Small intestine (tissue), 7 donors: ENCODE data around the gene RB1. TPM values are rescaled to one million over a fixed set of nuclear protein-coding genes. Genes with fewer than 3 reads are reported as not detected.
A peak's percentile ranks its signal among the peaks of the same experiment; 100 is the strongest.

ENCODE experiments used
- DNase-seq, 2 donors: peaks; one replicate each; pipeline versions ENCODE4 v3.0.0 to v3.0.0-alpha.2; 2013
- FAIRE-seq: peaks from 2 replicates; lab custom pipeline; 2012; peaks lifted over from hg19 to GRCh38; lab: Jason Lieb, UNC
- H3K27ac ChIP-seq, 3 donors: one replicate each; pipeline ENCODE4 v1.5.1; 2013; ENCODE audit warnings: low read length in 2 of 3, mild to moderate bottlenecking in 2 of 3, control low read depth in 1 of 3, inconsistent platforms in 1 of 3, low read depth in 1 of 3, moderate library complexity in 1 of 3
- H3K27me3 ChIP-seq, 3 donors: one replicate each; pipeline ENCODE4 v1.6.1; 2013; ENCODE audit warnings: low read length in 3 of 3, inconsistent platforms in 1 of 3; ENCODE audit not compliant: control insufficient read depth in 3 of 3, insufficient read depth in 3 of 3
- H3K36me3 ChIP-seq, 3 donors: one replicate each; pipeline ENCODE4 v1.6.1; 2013; ENCODE audit warnings: low read length in 3 of 3, inconsistent platforms in 1 of 3, low read depth in 1 of 3, mild to moderate bottlenecking in 1 of 3, moderate library complexity in 1 of 3; ENCODE audit not compliant: control insufficient read depth in 3 of 3, insufficient read depth in 2 of 3
- H3K4me1 ChIP-seq, 3 donors: one replicate each; pipeline ENCODE4 v1.6.1; 2013; ENCODE audit warnings: low read length in 2 of 3, inconsistent platforms in 1 of 3, low read depth in 1 of 3, mild to moderate bottlenecking in 1 of 3, moderate library complexity in 1 of 3; ENCODE audit not compliant: control insufficient read depth in 3 of 3, insufficient read depth in 2 of 3
- H3K4me3 ChIP-seq, 3 donors: one replicate each; pipeline ENCODE4 v1.5.1; 2013; ENCODE audit warnings: low read length in 3 of 3, control low read depth in 1 of 3, inconsistent platforms in 1 of 3, low read depth in 1 of 3, mild to moderate bottlenecking in 1 of 3, moderate library complexity in 1 of 3
- H3K9me3 ChIP-seq, 2 donors: one replicate each; pipeline ENCODE4 v1.6.1; 2013; ENCODE audit warnings: low read depth in 1 of 2, low read length in 1 of 2; ENCODE audit not compliant: control insufficient read depth in 2 of 2, insufficient read depth in 1 of 2
- WGBS, 3 donors: extraction: QIAGEN DNeasy Blood & Tissue Kit; methylation state at CpG; one replicate each; pipeline ENCODE4 v1.1.7; 2013; 5-methylcytosine and 5-hydroxymethylcytosine counted together
- polyA plus RNA-seq, 4 donors: library from polyadenylated mRNA; stranded (reverse) in 3 of 4; unstranded in 1 of 4; fragments of 200-250 nt in 3 of 4; fragments of 120-200 nt in 1 of 4; gene quantifications; one replicate each; pipeline versions ENCODE4 v1.2.1 to v1.2.3, GENCODE V29; 2013
- donor health status: healthy with polysubstance abuse.
- donor health status: control.
- donor health status: control.
- donor health status: Bipolar disorder and iron deficiency.
- donor health status: healthy.

The RB1 gene
- polyA plus RNA-seq, 4 donors: 11.9 to 33.6 (median 20.2) TPM

GRCh38 chr13:48281556-48281955, 22.0 kb upstream of the RB1 start:
- Histone ChIP-seq H3K9me3 (no peaks in the 10 kb centered on the region), H3K4me1 (no peaks in the 10 kb centered on the region), H3K36me3 (no peaks in the 10 kb centered on the region), H3K27me3 (no peaks in the 10 kb centered on the region), H3K4me3 (no peak overlapping the region), H3K27ac (no peak overlapping the region)
- FAIRE-seq (no peak), DNase-seq (no peak)
- WGBS, 3 donors: 82 to 85% (median 84%) methylated on average over 1 of the region's 1 CpG

- WGBS, 3 donors: 13 to 49% (median 24%) methylated on average over 2 of the region's 2 CpGs
- Histone ChIP-seq H3K4me1 (peaks cover 0 to 19% (median 11%) of the 10 kb centered on the region in 3 donors), H3K9me3 (no peaks in the 10 kb centered on the region), H3K27me3 (no peaks in the 10 kb centered on the region), H3K27ac (peak overlapping the region in 1 of 3 donors; percentile 35), H3K4me3 (no peak overlapping the region), H3K36me3 (no peaks in the 10 kb centered on the region)
- FAIRE-seq: no peak
- peak; percentile 30 to 65 for DNase-seq
Measured at GRCh38 chr13:48291730-48292129, 11.8 kb upstream of the RB1 start.

- peaks cover 0 to 19% (median 11%) of the 10 kb centered on the region in 3 donors for H3K4me1 ChIP-seq
- no peaks in the 10 kb centered on the region for H3K27me3 ChIP-seq
- 27 to 69% (median 46%) methylated on average over 4 of the region's 4 CpGs for WGBS, 3 donors
- DNase-seq: peak; percentile 30 to 52
- no peak overlapping the region for H3K4me3 ChIP-seq
- no peak for FAIRE-seq
- no peaks in the 10 kb centered on the region for H3K9me3 ChIP-seq
- no peak overlapping the region for H3K27ac ChIP-seq
- no peaks in the 10 kb centered on the region for H3K36me3 ChIP-seq
Measured at GRCh38 chr13:48292650-48293049, 10.9 kb upstream of the RB1 start.

GRCh38 chr13:48294653-48295052, 8.9 kb upstream of the RB1 start:
- WGBS, 3 donors: 93 to 96% (median 96%) methylated on average over 2 of the region's 2 CpGs

GRCh38 chr13:48295271-48295670, 8.3 kb upstream of the RB1 start:
- H3K9me3 ChIP-seq: no peaks in the 10 kb centered on the region
- 90 to 100% (median 93%) methylated on average over 1 of the region's 1 CpG for WGBS, 3 donors
- H3K27me3 ChIP-seq: no peaks in the 10 kb centered on the region
- H3K36me3 ChIP-seq: no peaks in the 10 kb centered on the region
- H3K27ac ChIP-seq: no peak overlapping the region
- FAIRE-seq (no peak), DNase-seq (no peak)
- H3K4me1 ChIP-seq: peaks cover 0 to 19% (median 11%) of the 10 kb centered on the region in 3 donors
- H3K4me3 ChIP-seq: no peak overlapping the region

More at GRCh38 chr13:48294653-48295052, 8.9 kb upstream of the RB1 start:
- Histone ChIP-seq H3K27me3 (no peaks in the 10 kb centered on the region), H3K36me3 (no peaks in the 10 kb centered on the region), H3K9me3 (no peaks in the 10 kb centered on the region), H3K27ac (no peak overlapping the region), H3K4me3 (no peak overlapping the region), H3K4me1 (peaks cover 0 to 19% (median 11%) of the 10 kb centered on the region in 3 donors)
- FAIRE-seq: no peak
- no peak for DNase-seq

- H3K27ac ChIP-seq: no peak overlapping the region
- H3K4me3 ChIP-seq: no peak overlapping the region
- no peaks in the 10 kb centered on the region for H3K27me3 ChIP-seq
- WGBS, 3 donors: 71 to 80% (median 71%) methylated on average over 2 of the region's 2 CpGs
- H3K36me3 ChIP-seq: no peaks in the 10 kb centered on the region
- FAIRE-seq (no peak), DNase-seq (no peak)
- peaks cover 0 to 16% (median 11%) of the 10 kb centered on the region in 3 donors for H3K4me1 ChIP-seq
- H3K9me3 ChIP-seq: no peaks in the 10 kb centered on the region
Measured at GRCh38 chr13:48296528-48296927, 7.0 kb upstream of the RB1 start.

- H3K4me1 ChIP-seq: peaks cover 0 to 9% (median 8%) of the 10 kb centered on the region in 3 donors
- H3K27me3 ChIP-seq: no peaks in the 10 kb centered on the region
- no peak overlapping the region for H3K4me3 ChIP-seq
- WGBS, 3 donors: 67 to 71% (median 70%) methylated on average over 4 of the region's 4 CpGs
- DNase-seq (no peak), FAIRE-seq (no peak)
- H3K27ac ChIP-seq: no peak overlapping the region
- H3K36me3 ChIP-seq: no peaks in the 10 kb centered on the region
- H3K9me3 ChIP-seq: no peaks in the 10 kb centered on the region
Measured at GRCh38 chr13:48297131-48297786, 6.3 kb upstream of the RB1 start.

DNA sequence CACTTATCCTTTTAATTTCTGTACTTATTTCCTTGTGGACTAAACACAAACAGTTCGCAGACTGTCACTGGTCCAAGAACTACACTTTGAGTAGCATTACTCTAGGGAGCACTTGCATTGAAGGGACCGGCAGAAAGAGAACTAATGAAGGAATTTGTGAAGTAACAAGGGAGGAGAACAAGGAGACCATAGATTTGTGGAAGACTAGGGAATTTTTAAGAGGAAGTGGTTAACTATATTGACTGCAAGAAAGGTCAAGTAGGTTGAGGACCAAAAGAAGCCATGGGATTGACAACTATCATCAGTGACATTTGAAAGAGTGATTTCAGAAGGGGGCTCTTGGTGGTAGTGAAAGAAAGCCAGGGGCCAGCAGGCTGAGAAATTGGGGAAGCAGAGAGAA, 4.0 kb upstream of the RB1 start:
- FAIRE-seq: no peak
- Histone ChIP-seq H3K4me3 (no peak overlapping the region), H3K4me1 (no peaks in the 10 kb centered on the region), H3K27ac (no peak overlapping the region), H3K36me3 (no peaks in the 10 kb centered on the region), H3K27me3 (no peaks in the 10 kb centered on the region), H3K9me3 (no peaks in the 10 kb centered on the region)
- no peak for DNase-seq
- WGBS, 3 donors: 89 to 92% (median 92%) methylated on average over 2 of the region's 2 CpGs
